Measurements from ENCODE around the gene EXD3. TPM values are rescaled to one million over a fixed set of nuclear protein-coding genes. Genes with fewer than 3 reads are reported as not detected.
"Not testable (repeated sequence)": the region's sequence is repeated elsewhere in the genome, so short reads cannot be mapped to it uniquely, and the experiment has no call there.

The EXD3 gene
- total RNA-seq, 1 donor from 2014 or later: 8.2 TPM

DNA sequence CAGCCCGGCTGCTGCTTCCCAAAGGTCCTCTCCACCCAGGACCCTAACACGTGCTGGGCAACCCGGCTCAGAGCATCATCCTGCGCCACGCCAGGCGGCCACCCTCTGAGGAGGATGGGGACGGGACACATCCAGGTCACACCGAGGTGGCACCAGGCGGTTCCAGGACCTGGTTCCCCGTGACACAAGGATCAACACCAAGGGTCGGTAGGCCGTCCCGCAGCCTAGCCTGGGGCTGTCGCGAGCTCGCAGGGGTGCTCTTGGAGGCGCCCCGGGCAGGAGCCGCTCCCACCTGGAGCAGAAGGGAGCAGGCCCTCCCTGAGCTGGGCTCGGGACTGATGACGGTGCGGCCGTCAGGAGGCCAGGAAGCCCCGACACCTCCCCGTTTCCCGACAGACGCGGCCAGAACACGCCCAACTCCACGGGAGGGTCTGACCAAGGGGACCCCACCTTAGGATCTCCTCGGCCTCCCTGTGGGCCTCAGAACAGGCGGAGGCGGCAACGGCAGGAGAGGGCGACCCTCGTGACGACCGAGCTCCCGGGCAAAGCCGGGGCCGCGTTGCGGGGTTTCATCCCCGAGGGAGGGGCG lies 6.3 kb downstream of the EXD3 start:
- intact Hi-C loops (cut with micrococcal nuclease): no loop called here

DNA sequence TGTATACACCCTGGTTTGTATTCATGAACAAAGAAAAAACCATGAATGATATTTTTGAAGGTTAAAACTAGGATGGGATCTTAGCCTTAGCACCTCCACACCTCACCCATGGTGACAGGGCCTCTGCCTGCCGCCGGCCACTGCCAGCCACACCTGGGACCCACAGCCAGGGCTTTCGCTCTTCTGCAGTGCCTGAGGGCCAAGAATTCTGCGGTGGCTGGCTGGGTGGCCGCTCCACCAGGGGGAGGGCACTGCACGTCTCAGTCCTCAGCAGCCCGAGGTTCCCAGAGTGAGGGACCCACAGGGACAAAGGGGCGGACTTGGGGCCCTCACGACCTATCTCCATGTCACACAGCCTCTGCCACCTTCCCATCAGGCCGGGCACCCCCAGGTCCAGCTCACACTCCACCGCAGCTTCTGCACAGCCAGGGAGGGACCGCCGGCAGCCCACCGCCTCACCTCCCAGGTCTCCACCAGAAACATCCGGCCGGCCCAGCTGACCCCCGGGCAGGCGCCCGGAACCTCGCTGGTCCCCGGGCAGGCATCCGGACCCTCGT lies 6.9 kb downstream of the EXD3 start:
- intact Hi-C loops (cut with micrococcal nuclease): no loop called here

DNA sequence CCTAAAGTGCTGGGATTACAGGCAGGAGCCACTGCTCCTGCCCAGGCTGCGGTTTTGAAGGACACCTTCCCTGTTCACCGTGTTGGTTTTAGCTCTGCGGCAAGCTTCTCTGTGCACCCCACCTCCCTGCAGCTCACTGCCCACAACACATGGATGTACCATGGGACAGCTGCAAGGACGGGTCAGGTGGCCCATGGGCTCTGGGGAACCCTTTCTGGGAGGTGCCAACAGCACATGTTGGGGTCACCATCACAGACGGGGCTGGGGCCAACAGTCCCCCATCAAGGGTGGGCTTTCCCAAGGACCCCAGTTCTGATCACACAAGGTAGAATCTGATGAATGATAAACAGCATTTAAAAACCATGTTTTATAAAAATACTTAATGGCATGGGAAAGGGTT lies 7.5 kb downstream of the EXD3 start:
- intact Hi-C loops (cut with micrococcal nuclease): no loop called here

DNA sequence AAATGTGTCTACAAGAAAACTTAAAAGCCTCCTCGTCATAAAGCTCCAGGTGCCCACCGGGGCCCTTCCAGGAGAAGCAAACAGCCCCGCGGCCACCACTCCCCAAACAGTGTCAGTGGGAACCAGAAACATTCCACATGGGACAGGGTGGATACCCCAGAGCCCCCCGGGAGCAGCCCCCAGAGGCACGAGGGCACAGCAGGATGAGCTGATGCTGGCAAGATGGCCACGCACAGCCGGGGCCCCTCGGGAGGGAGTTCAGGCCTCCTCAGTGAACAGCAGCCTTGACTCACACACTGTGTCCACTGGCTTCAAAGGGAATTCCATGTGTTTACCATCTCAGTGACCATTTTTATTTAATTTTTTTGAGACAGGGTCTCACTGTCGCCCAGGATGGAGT lies 10.5 kb downstream of the EXD3 start:
- intact Hi-C loops (cut with micrococcal nuclease): no loop called here

DNA sequence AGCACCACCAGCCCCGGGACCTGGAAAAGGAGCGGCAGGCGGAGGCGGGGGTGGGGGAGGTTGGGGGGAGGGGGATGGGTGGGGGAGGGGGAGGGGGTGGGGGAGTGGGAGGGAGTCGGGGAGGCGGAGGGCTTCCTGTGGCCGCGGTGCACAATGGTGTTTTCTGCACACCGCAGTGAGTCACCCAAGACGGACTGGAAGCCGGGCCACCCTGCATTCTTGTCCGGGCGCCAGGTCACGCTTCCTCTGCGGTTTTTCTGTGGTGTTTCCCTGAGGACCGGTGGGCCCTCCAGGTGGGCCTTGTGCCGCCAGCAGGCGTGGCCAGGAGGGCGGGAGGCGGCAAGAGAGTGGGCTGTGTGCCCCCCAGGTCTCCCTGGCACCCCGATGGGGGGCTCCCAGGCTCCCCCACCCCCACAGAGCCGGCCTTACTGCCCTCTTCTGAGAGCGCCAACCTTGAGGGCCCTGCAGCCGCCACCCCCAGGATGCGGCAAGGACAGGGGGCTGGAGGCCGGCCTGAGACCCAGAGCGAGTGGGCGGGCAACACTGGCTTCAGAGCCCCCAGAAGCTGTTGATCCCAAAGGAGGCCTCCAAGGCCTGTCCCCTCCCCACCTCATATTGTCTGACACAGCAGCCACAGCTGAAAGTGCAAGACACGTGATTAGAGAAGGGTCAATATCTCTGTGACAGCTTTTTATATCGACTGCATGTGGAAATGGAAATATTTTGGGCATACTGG lies 11.1 kb downstream of the EXD3 start:
- intact Hi-C loops (cut with micrococcal nuclease): no loop called here

DNA sequence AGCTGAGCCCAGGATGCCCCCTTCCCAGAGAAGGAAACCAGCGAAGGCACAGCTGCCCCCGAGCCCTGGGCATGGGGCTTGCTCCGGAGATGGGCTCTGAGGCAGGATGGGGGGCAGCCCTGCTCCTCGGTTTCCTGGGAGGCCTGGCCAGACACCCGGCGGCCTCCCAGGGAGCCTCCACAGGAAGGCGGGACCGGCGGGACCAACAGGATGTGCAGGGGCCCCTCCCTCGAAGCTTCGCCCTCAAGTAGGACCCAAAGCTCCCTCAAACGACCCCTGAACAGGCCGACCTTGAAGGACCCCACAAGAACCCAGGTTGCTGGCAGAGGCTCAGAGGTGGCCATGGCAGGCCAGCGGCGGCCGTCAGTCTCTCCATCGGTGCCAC lies 11.7 kb downstream of the EXD3 start:
- intact Hi-C loops (cut with micrococcal nuclease): no loop called here

DNA sequence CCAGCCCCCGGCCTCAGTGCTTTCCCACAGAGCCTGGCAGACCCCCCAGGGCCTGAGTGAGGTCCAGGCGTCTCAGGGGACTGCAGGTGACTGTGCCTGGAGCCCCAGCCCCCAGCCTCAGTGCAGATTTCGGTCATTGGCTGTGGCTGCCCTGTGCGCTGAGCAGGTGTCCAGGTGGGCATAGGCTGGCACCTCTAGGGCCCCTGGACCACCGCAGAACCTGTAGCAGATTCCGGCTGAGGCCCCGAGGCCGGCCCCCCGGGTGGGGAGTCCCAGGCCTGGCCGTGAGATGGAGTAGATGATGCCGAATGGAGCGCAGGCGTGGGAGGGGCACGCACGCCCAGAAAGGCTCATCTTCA lies 12.1 kb downstream of the EXD3 start:
- intact Hi-C loops (cut with micrococcal nuclease): no loop called here

DNA sequence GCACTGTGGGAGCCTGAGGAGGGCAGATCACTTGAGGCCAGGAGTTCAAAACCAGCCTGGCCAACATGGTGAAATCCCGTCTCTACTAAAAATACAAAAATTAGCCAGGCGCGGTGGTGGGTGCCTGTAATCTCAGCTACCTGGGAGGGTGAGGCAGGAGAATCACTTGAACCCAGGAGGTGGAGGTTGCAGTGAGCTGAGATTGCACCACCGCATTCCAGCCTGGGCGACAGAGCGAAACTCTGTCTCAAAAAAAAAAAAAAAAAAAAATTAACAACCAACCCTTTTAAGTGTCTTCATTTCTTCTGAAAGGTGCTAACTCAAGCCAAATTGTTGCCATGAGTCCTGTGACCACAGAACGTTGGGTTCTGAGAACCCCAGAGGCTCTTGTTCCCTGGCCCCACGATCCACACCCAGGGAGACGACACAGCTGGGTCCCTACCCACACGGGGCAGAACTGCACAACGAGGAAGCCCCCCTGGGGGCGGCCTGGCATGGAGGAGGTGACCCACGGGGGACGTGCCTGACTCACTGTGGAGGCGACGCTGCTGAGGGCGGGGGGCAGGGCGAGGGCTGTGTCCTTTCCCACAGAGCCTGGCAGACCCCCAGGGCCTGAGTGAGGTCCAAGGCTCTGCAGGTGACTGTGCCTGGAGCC lies 12.6 kb downstream of the EXD3 start:
- intact Hi-C loops (cut with micrococcal nuclease): not testable (repeated sequence)

DNA sequence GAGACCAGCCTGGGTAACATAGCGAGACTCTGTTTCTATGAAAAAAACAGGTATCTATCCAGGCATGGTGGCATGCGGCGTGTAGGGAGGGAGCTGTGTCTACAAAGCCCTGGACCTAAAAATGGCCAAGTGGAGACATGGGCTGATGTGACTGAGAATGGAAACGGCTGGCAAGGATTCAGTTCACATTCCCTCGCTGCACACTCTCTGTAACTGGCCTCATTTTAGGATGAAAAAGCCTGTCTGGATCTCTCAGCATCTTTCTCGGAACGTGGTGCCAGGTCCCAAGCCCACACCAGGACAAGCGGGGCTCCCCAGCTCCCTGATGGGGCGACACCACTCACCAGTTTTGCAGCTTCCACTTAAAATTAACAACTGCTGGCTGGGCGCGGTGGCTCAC lies 13.4 kb downstream of the EXD3 start:
- intact Hi-C loops (cut with micrococcal nuclease): no loop called here

DNA sequence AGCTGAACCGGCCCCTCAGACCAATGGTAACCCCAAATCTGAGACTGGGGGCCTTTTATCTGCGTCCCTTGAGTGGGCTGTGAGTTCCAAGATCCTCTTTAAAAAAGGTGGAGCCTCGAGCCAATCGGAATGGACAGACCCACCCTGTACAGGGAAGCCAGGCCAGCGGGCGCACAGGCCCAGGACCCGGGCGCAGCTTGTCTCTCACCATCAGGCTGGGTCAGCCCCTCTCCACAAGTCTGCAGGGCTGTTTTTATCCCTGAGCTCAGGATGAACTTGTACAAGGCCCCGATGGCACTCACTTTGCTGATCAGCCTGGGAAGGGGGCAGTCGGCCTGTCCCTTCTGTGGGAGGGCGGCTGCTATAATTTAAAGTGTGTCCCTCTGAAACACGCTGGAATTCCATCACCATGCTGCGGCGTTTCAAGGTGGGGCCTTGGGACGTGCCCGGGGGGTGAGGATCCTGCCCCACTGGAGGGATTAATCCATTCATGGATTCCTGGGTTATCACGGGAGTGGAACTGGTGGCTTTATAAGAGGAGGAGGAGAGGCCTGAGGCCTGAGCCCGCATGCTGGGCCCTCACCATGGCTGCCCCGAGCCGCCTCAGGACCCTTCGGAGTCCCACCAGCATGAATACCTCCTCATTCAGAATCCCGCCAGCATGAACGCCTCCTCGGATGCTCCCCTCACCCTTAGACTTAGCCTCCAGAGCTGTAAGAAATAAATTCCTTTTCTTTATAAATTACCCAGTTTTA lies 14.1 kb downstream of the EXD3 start:
- intact Hi-C loops (cut with micrococcal nuclease): no loop called here

DNA sequence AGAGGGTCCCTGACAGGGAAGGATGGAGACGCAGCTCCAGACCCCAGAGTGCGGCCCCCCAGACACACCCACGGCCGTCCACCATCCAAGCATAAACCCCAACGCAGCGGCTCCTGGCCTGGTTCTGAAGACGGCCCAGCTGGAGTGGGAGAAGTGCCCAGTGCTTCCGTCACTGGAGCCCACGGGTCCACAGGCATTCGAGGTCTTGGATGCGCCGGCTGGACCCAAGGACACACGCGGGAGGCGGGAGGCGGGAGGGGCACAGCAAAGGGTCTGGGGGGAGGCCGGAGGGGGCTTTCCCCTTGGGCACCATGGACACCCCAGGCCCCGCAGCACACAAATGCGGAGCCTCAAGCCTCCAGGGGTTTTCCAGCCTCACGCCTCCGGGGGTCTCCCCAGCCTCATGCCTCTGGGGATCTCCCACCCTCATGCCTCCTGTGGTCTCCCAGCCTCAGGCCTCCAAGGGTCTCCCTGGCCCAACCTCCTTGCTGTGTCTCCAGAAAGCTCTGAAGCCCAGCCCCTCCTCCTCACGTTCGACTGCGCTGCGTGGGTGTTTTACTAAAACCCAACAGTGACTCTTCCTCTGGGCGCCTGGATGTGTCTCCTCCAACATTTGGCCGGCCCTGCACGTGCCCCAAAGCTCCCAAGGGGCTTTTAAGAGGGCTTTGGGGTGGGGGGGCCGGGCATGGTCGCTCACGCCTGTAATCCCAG lies 15.2 kb downstream of the EXD3 start:
- intact Hi-C loops (cut with micrococcal nuclease): loop anchor here (2.0 kb wide), 1 partner anchor 113 kb away; no protein-coding TSS in a partner anchor

DNA sequence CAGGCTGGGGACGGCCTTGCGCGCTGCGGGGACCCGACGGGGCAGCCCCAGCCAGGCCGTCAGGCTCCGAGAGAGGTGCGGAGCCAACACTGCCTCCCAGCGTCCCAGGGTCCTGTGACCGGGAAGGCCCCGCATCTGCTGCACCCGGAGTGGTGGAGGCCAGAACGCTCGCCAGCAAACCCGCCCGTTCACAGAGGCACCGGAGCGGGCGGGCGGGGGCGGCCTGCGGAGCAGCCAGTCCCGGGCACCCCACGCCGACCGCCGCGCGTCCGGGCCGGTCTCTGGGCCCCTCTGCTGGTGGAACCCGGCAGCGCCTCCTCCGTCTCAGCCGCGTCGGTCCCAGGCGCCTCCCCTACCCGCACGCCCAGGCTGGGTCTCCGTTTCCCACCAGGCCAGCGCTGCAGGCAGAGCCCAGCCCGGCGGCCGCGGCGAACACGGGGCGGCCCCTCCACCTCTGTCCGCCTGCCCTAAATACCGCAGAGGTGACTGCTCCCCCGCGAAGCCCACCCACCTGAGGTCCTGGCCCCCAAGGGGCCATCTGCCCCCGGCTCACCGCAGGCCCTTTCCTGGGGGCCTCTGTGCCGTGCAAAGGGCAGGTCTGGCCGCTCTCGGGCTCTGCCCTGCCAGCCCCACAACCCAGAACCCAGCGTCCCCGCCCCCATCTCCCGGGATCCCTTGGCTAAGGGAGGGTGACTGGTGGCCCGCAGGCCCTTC lies 15.9 kb downstream of the EXD3 start:
- intact Hi-C loops (cut with micrococcal nuclease): loop anchor here (2.0 kb wide), 1 partner anchor 112 kb away; no protein-coding TSS in a partner anchor

DNA sequence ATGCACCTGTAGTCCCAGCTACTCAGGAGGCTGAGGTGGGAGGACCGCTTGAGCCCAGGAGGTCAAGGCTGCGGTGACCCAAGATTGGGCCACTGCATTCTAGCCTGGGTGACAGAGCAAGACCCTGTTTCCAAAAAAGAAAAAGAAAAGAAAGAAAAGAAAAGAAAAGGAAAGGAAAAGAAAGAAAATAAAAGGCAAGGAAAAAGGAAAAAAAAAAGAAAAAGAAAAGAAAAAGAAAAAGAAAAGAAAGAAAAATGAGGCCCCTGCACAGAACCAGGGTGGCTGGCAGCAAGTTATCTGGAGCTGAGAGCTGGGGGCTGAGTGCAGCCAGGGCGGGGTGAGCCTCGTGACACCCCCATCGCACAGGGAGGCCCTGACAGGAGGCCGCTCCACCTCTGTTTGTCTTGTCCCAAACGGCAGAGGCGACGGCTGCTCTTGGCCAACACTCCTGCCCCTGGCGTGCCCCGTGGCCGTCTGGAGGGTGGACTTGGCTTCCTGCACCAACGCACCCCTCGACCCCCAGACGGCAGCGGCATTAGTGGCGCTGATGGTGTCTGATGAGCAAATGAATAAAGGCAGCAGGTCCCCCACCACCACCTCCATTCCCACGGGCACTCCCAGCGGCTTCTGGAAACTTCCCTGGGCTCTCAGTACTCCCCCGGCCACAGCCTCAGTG lies 16.7 kb downstream of the EXD3 start:
- intact Hi-C loops (cut with micrococcal nuclease): loop anchor here (2.0 kb wide), 1 partner anchor 111 kb away; no protein-coding TSS in a partner anchor

DNA sequence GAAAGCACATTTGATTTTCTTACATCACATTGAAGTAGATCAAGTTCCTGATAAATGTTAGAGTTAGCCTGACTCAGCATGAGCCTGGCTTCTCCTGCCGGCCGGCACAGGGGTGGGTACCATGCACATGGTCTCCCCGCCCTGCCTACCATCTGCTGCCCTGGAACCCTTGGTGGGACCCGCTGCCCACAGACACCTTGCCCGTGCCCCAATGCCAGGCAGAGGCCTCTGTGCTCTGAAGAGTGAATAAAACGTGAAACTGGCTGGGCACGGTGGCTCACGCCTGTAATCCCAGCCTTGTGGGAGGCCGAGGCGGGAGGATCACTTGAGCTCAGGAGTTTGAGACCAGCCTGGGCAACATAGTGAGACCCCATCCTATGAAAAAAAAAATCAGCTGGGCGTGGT lies 17.3 kb downstream of the EXD3 start:
- intact Hi-C loops (cut with micrococcal nuclease): loop anchor here (2.0 kb wide), 1 partner anchor 111 kb away; no protein-coding TSS in a partner anchor

DNA sequence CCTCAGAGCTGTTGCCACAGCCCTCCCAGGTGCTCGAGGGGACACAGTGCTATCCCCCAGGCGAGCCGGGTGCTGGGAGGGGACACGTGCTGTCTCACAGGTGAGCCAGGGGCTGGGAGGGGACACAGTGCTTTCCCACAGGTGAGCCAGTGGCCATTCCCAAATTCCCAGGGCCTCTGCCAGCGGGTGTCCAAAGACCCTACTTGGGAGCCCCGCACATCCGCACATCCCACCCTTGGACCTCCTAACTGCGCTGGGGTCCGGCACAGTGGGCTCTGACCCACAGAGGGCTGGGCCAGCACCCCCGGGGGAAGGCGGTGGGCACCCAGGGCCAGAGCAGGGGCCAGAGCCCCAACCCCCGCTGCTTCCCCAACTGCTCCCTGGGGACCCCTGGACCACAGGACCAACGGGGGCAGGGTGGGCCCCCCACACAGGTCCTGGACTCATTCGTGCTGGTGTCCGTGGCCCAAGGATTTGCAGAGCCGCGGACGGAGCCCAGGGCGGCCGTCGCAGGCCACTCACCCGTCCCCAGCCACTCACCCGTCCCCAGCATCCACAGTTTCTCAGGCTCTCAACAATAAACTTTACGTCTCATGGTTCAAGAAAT lies 17.9 kb downstream of the EXD3 start:
- intact Hi-C loops (cut with micrococcal nuclease): no loop called here

DNA sequence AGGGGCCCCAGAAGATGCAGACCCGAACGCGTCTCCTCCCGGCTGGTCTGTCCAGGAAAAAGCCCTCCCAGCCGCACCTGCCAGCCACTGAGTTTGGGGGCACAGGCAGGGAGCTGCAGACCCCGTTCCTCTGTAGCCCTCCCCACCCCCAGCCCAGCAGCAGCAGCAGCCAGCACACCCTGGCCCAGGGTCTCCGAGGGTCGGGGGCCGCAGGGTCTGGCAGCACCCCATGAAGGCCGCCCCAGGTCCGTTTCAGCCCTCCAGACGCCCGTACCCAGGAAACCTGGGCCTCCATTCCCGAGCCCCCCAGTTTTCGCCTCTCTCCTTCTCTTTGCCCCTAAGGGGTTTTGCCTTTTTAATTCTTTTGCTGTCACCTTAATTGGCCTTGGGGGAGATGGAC lies 19.7 kb downstream of the EXD3 start:
- intact Hi-C loops (cut with micrococcal nuclease): no loop called here

DNA sequence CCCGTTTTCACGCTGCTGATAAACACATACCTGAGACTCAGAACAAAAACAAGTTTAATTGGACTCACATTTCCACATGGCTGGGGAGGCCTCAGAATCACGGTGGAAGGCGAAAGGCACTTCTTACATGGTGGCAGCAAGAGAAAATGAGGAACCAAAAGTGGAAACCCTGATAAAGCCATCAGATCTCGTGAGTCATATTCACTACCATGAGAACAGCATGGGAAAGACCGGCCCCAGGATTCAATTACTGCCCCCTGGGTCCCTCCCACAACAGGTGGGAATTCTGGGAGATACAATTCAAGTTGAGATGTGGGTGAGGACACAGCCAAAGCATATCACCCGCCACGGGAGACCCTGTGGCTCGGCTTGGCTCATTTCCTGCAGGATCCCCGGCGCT lies 20.2 kb downstream of the EXD3 start:
- intact Hi-C loops (cut with micrococcal nuclease): no loop called here

DNA sequence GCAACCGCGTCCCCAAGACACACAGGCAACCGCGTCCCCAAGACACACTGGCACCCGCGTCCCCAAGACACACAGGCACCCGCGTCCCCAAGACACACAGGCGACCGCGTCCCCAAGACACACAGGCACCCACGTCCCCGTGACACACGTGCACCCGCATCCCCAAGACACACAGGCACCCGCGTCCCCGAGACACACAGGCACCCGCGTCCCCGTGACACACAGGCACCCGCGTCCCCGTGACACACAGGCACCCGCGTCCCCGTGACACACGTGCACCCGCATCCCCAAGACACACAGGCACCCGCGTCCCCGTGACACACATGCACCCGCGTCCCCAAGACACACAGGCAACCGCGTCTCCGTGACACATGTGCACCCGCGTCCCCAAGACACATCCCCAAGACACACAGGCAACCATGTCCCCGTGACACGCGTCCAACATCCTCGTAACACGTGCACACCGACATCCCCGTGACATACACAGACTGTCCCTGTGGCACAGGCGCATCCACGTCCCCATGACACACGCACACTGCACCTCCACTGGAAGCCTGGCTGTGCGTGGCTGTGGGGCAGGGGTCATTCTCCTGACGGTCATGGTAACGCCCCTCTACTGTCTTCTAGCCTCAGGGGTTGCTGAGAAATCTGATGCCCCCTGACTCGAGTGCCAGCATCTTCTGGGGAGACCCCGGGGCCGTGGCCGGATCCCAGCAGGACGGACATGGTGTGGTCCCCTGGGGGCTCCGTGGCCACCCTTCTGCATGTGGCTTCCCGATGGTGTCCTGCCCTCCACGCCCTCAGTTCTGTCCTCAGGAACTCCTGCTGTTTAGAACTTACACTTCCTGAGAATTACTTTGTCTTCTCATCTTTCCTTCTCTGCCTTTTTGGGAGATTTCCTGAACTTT lies 24.1 kb downstream of the EXD3 start:
- intact Hi-C loops (cut with micrococcal nuclease): no loop called here
